Aorta (tissue), 5 donors: ENCODE data around the gene GABRB1. TPM values are rescaled to one million over a fixed set of nuclear protein-coding genes. Genes with fewer than 3 reads are reported as not detected.

ENCODE experiments used
- ATAC-seq: fragments of 200-7000 bp; cut with Tn5 transposase; one replicate; pipeline ENCODE4 v1.9.1; 2022; ENCODE audit warnings: moderate library complexity; ENCODE audit not compliant: low FRiP score
- DNase-seq, 2 donors: peaks; one replicate each; pipeline ENCODE4 v3.0.0-alpha.2; 2020
- H3K27ac ChIP-seq, 2 donors: one replicate each; pipeline ENCODE4 v1.5.1; 2013; ENCODE audit warnings: low read length in 2 of 2, mild to moderate bottlenecking in 2 of 2, moderate library complexity in 2 of 2, control low read depth in 1 of 2, inconsistent platforms in 1 of 2, low read depth in 1 of 2
- H3K27me3 ChIP-seq, 2 donors: one replicate each; pipeline ENCODE4 v1.6.1; 2013; ENCODE audit warnings: control low read depth in 1 of 2, low read length in 1 of 2, mild to moderate bottlenecking in 1 of 2, moderate library complexity in 1 of 2; ENCODE audit not compliant: insufficient read depth in 2 of 2, control insufficient read depth in 1 of 2
- H3K36me3 ChIP-seq, 2 donors: one replicate each; pipeline ENCODE4 v1.6.1; 2013; ENCODE audit warnings: control low read depth in 1 of 2, low read length in 1 of 2, mild to moderate bottlenecking in 1 of 2; ENCODE audit not compliant: insufficient read depth in 2 of 2, control insufficient read depth in 1 of 2
- H3K4me1 ChIP-seq, 2 donors: one replicate each; pipeline ENCODE4 v1.6.1; 2013; ENCODE audit warnings: low read length in 2 of 2, control low read depth in 1 of 2, mild to moderate bottlenecking in 1 of 2, moderate library complexity in 1 of 2; ENCODE audit not compliant: insufficient read depth in 2 of 2, control insufficient read depth in 1 of 2
- H3K4me3 ChIP-seq, 2 donors: one replicate each; pipeline ENCODE4 v1.5.1; 2013; ENCODE audit warnings: low read length in 2 of 2, control low read depth in 1 of 2, mild to moderate bottlenecking in 1 of 2
- H3K9me3 ChIP-seq: one replicate; pipeline ENCODE4 v1.6.1; 2013; ENCODE audit warnings: mild to moderate bottlenecking, low read length; ENCODE audit not compliant: control insufficient read depth
- WGBS, 2 donors: extraction: QIAGEN DNeasy Blood & Tissue Kit; methylation state at CpG; one replicate each; pipeline ENCODE4 v1.1.7; 2013; 5-methylcytosine and 5-hydroxymethylcytosine counted together
- intact Hi-C, 2 donors: fragments of 100-400 bp; cut with DNase I; formaldehyde crosslinking; loops; one replicate each; pipeline versions ENCODE4 v1.14.2 to v1.15.0; 2022
- polyA plus RNA-seq, 2 donors: library from polyadenylated mRNA; stranded (reverse); fragments of 200-250 nt; gene quantifications; one replicate each; pipeline ENCODE4 v1.2.3, GENCODE V29; 2013
- total RNA-seq, 2 donors: library from RNA; stranded (reverse); fragmentation: NEBNext Ultra II Directional; extraction: Animal tissue kit (Norgen Biotek cat#: 25700); gene quantifications; one replicate each; pipeline ENCODE4 v1.2.1, GENCODE V29; 2021
- donor health status: healthy with polysubstance abuse.
- donor health status: Bipolar disorder and iron deficiency.
- donor health status: DM: no; HTN: no; CAD: no.
- donor health status: DM: no; HTN: no; CAD: no.
- donor health status: DM: yes; HTN: yes; CAD: no.

The GABRB1 gene
- total and polyA plus RNA-seq, 4 donors = 0.71 TPM; not detected in 3

GRCh38 chr4:47054130-47054529, 22.8 kb downstream of the GABRB1 start:
- H3K27me3 ChIP-seq = no peaks in the 10 kb centered on the region
- intact Hi-C loops = no loop called here
- no peak for ATAC-seq
- H3K9me3 ChIP-seq = no peaks in the 10 kb centered on the region
- DNase-seq = no peak
- 83 to 87% methylated on average over 3 of the region's 3 CpGs for WGBS, 2 donors
- no peak overlapping the region for H3K4me3 ChIP-seq
- no peak overlapping the region for H3K27ac ChIP-seq
- no peaks in the 10 kb centered on the region for H3K4me1 ChIP-seq
- no peaks in the 10 kb centered on the region for H3K36me3 ChIP-seq

- DNase-seq (no peak), ATAC-seq (no peak)
- H3K4me3 ChIP-seq = no peak overlapping the region
- WGBS, 2 donors = 50 to 72% methylated on average over 2 of the region's 2 CpGs
- no peak overlapping the region for H3K27ac ChIP-seq
- no peaks in the 10 kb centered on the region for H3K27me3 ChIP-seq
- intact Hi-C loops = no loop called here
- no peaks in the 10 kb centered on the region for H3K4me1 ChIP-seq
- H3K36me3 ChIP-seq = no peaks in the 10 kb centered on the region
- no peaks in the 10 kb centered on the region for H3K9me3 ChIP-seq
Measured at GRCh38 chr4:47057991-47058390, 26.6 kb downstream of the GABRB1 start.

GRCh38 chr4:47060561-47060960, 29.2 kb downstream of the GABRB1 start:
- no peaks in the 10 kb centered on the region for H3K36me3 ChIP-seq
- no peak for ATAC-seq
- WGBS, 2 donors = 51 to 65% methylated on average over 4 of the region's 4 CpGs
- no peaks in the 10 kb centered on the region for H3K9me3 ChIP-seq
- H3K27me3 ChIP-seq = no peaks in the 10 kb centered on the region
- no peak for DNase-seq
- H3K27ac ChIP-seq = no peak overlapping the region
- no peaks in the 10 kb centered on the region for H3K4me1 ChIP-seq
- no peak overlapping the region for H3K4me3 ChIP-seq
- intact Hi-C loops = no loop called here

GRCh38 chr4:47061435-47061834, 30.1 kb downstream of the GABRB1 start:
- H3K4me3 ChIP-seq = no peak overlapping the region
- ATAC-seq = no peak
- H3K27ac ChIP-seq = no peak overlapping the region
- 54 to 56% methylated on average over 3 of the region's 3 CpGs for WGBS, 2 donors
- no peaks in the 10 kb centered on the region for H3K27me3 ChIP-seq
- H3K4me1 ChIP-seq = no peaks in the 10 kb centered on the region
- H3K9me3 ChIP-seq = no peaks in the 10 kb centered on the region
- intact Hi-C loops = no loop called here
- no peak for DNase-seq
- no peaks in the 10 kb centered on the region for H3K36me3 ChIP-seq

GRCh38 chr4:47065051-47065481, 33.7 kb downstream of the GABRB1 start:
- intact Hi-C loops = no loop called here
- Histone ChIP-seq H3K4me1 (no peaks in the 10 kb centered on the region), H3K36me3 (no peaks in the 10 kb centered on the region), H3K9me3 (no peaks in the 10 kb centered on the region), H3K27me3 (no peaks in the 10 kb centered on the region), H3K4me3 (no peak overlapping the region), H3K27ac (no peak overlapping the region)
- DNase-seq (no peak), ATAC-seq (no peak)
- 57 to 67% methylated on average over 2 of the region's 2 CpGs for WGBS, 2 donors

GRCh38 chr4:47068986-47069385, 37.6 kb downstream of the GABRB1 start:
- Histone ChIP-seq H3K27ac (no peak overlapping the region), H3K4me1 (peaks cover 0 to 1% of the 10 kb centered on the region in 2 donors), H3K4me3 (no peak overlapping the region), H3K27me3 (no peaks in the 10 kb centered on the region), H3K9me3 (no peaks in the 10 kb centered on the region), H3K36me3 (no peaks in the 10 kb centered on the region)
- DNase-seq = no peak
- intact Hi-C loops = no loop called here
- no peak for ATAC-seq
- WGBS, 2 donors = 17 to 22% methylated on average over 1 of the region's 1 CpG

DNA sequence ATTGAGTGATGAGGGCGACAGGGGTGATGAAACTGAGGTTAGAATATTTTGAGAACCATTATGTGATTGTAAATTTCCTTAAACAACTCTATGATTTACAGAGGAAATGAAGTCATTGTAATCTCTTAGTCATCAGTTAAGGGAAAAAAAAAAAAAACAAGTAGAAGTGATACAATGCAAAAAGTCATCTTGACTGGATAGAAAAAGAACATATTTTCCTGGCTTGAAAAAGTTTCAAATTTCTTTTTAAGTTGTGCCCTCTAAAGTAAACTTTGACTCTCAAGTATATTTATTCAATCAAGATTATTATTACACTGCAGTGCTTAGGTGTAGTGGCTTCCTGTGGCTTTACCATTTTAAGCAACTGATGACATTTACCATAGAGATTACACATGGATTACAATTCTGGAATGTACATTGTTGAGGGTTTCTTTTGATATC, 40.6 kb downstream of the GABRB1 start:
- DNase-seq = no peak
- ATAC-seq = no peak
- Histone ChIP-seq H3K4me3 (no peak overlapping the region), H3K9me3 (no peaks in the 10 kb centered on the region), H3K4me1 (peaks cover 0 to 3% of the 10 kb centered on the region in 2 donors), H3K27ac (no peak overlapping the region), H3K36me3 (no peaks in the 10 kb centered on the region), H3K27me3 (no peaks in the 10 kb centered on the region)
- WGBS, 2 donors = 5 to 6% methylated on average over 1 of the region's 1 CpG
- intact Hi-C loops = no loop called here

- WGBS, 2 donors = 76 to 89% methylated on average over 2 of the region's 2 CpGs
- intact Hi-C loops = no loop called here
- no peak for DNase-seq
- Histone ChIP-seq H3K9me3 (no peaks in the 10 kb centered on the region), H3K27me3 (no peaks in the 10 kb centered on the region), H3K27ac (no peak overlapping the region), H3K36me3 (no peaks in the 10 kb centered on the region), H3K4me3 (no peak overlapping the region), H3K4me1 (peaks cover 0 to 3% of the 10 kb centered on the region in 2 donors)
- no peak for ATAC-seq
Measured at GRCh38 chr4:47073647-47074046, 42.3 kb downstream of the GABRB1 start.

GRCh38 chr4:47074816-47075215, 43.4 kb downstream of the GABRB1 start:
- no peaks in the 10 kb centered on the region for H3K9me3 ChIP-seq
- no peak for DNase-seq
- H3K4me1 ChIP-seq = peaks cover 0 to 3% of the 10 kb centered on the region in 2 donors
- no peak overlapping the region for H3K4me3 ChIP-seq
- intact Hi-C loops = no loop called here
- no peak for ATAC-seq
- no peaks in the 10 kb centered on the region for H3K36me3 ChIP-seq
- H3K27ac ChIP-seq = no peak overlapping the region
- H3K27me3 ChIP-seq = no peaks in the 10 kb centered on the region
